ENCODE measurements around the gene AGBL2. TPM values are rescaled to one million over a fixed set of nuclear protein-coding genes. Genes with fewer than 3 reads are reported as not detected.
"Not testable (repeated sequence)": the region's sequence is repeated elsewhere in the genome, so short reads cannot be mapped to it uniquely, and the experiment has no call there.

AGBL2 gene
- total RNA-seq, 6 donors from 2014 or later = 1.6 to 39.0 (median 10.7) TPM

- H3K27ac ChIP-seq = no peak overlapping the region
- no peaks in the 10 kb centered on the region for H3K9me3 ChIP-seq
- H3K4me1 ChIP-seq = no peaks in the 10 kb centered on the region
- no peaks in the 10 kb centered on the region for H3K27me3 ChIP-seq
- no peak for ATAC-seq (ENCODE audit: low FRiP score in 2 of 2)
- TF ChIP-seq CTCF (IDR thresholded peaks at IDR 0.05) (no peak), POLR2AphosphoS5 (IDR thresholded peaks at IDR 0.05) (no peak), POLR2A (IDR thresholded peaks at IDR 0.05) (no peak), EP300 (IDR thresholded peaks at IDR 0.05) (no peak)
- DNase-seq = no peak
- H3K4me3 ChIP-seq = no peak overlapping the region
- H3K36me3 ChIP-seq = no peaks in the 10 kb centered on the region
- WGBS, 2 donors = 74 to 84% methylated on average over 4 of the region's 4 CpGs
Measured at GRCh38 chr11:47667135-47667534, 48.0 kb downstream of the AGBL2 start.

GRCh38 chr11:47664936-47665335, 50.2 kb downstream of the AGBL2 start:
- H3K9me3 ChIP-seq; H3K27ac ChIP-seq; H3K4me1 ChIP-seq; H3K4me3 ChIP-seq; H3K27me3 ChIP-seq; H3K36me3 ChIP-seq; ATAC-seq (ENCODE audit: low FRiP score in 2 of 2); DNase-seq: not testable (repeated sequence)
- 95 to 97% methylated on average over 4 of the region's 4 CpGs for WGBS, 2 donors

- Histone ChIP-seq H3K36me3 (no peaks in the 10 kb centered on the region), H3K4me3 (no peak overlapping the region), H3K27ac (no peak overlapping the region), H3K4me1 (no peaks in the 10 kb centered on the region), H3K27me3 (no peaks in the 10 kb centered on the region), H3K9me3 (no peaks in the 10 kb centered on the region)
- DNase-seq (no peak), ATAC-seq (ENCODE audit: low FRiP score in 2 of 2) (no peak)
- no peak for TF ChIP-seq CTCF (IDR thresholded peaks at IDR 0.05)
- no peak for TF ChIP-seq POLR2A (IDR thresholded peaks at IDR 0.05)
- TF ChIP-seq POLR2AphosphoS5 (IDR thresholded peaks at IDR 0.05) = no peak
- TF ChIP-seq EP300 (IDR thresholded peaks at IDR 0.05) = no peak
- 95 to 98% methylated on average over 2 of the region's 2 CpGs for WGBS, 2 donors
Measured at GRCh38 chr11:47661245-47661644, 53.9 kb downstream of the AGBL2 start.

GRCh38 chr11:47659276-47659675, 55.9 kb downstream of the AGBL2 start:
- DNase-seq (no peak), ATAC-seq (ENCODE audit: low FRiP score in 2 of 2) (no peak)
- WGBS, 2 donors = 70 to 80% methylated on average over 4 of the region's 4 CpGs
- H3K27me3 ChIP-seq = no peaks in the 10 kb centered on the region
- no peaks in the 10 kb centered on the region for H3K36me3 ChIP-seq
- H3K4me1 ChIP-seq = no peaks in the 10 kb centered on the region
- no peak for TF ChIP-seq EP300 (IDR thresholded peaks at IDR 0.05)
- TF ChIP-seq POLR2A (IDR thresholded peaks at IDR 0.05) = no peak
- TF ChIP-seq POLR2AphosphoS5 (IDR thresholded peaks at IDR 0.05) = no peak
- no peak overlapping the region for H3K27ac ChIP-seq
- no peaks in the 10 kb centered on the region for H3K9me3 ChIP-seq
- no peak overlapping the region for H3K4me3 ChIP-seq

- DNase-seq (no peak), ATAC-seq (ENCODE audit: low FRiP score in 2 of 2) (no peak)
- H3K4me3 ChIP-seq = no peak overlapping the region
- no peaks in the 10 kb centered on the region for H3K36me3 ChIP-seq
- no peaks in the 10 kb centered on the region for H3K9me3 ChIP-seq
- TF ChIP-seq CTCF (IDR thresholded peaks at IDR 0.05) (no peak), EP300 (IDR thresholded peaks at IDR 0.05) (no peak), POLR2A (IDR thresholded peaks at IDR 0.05) (no peak), POLR2AphosphoS5 (IDR thresholded peaks at IDR 0.05) (no peak)
- no peaks in the 10 kb centered on the region for H3K27me3 ChIP-seq
- no peaks in the 10 kb centered on the region for H3K4me1 ChIP-seq
- no peak overlapping the region for H3K27ac ChIP-seq
- WGBS, 2 donors = 64 to 79% methylated on average over 6 of the region's 6 CpGs
Measured at GRCh38 chr11:47656260-47656885, 58.8 kb downstream of the AGBL2 start.

- DNase-seq (no peak), ATAC-seq (ENCODE audit: low FRiP score in 2 of 2) (no peak)
- WGBS, 2 donors = 97% methylated on average over 5 of the region's 5 CpGs
- no peak overlapping the region for H3K4me3 ChIP-seq
- no peaks in the 10 kb centered on the region for H3K9me3 ChIP-seq
- H3K27me3 ChIP-seq = no peaks in the 10 kb centered on the region
- no peaks in the 10 kb centered on the region for H3K4me1 ChIP-seq
- no peaks in the 10 kb centered on the region for H3K36me3 ChIP-seq
- TF ChIP-seq EP300 (IDR thresholded peaks at IDR 0.05) (no peak), POLR2A (IDR thresholded peaks at IDR 0.05) (no peak), POLR2AphosphoS5 (IDR thresholded peaks at IDR 0.05) (no peak), CTCF (IDR thresholded peaks at IDR 0.05) (no peak)
- H3K27ac ChIP-seq = no peak overlapping the region
Measured at GRCh38 chr11:47651818-47652469, 63.2 kb downstream of the AGBL2 start.

All from upper lobe of left lung (tissue), 6 donors.